Activated CD8-positive, alpha-beta T cell treated with anti-CD3 and anti-CD28 coated beads for 36 hours (primary cell): ENCODE measurements around the gene MBD3. TPM values are rescaled to one million over a fixed set of nuclear protein-coding genes. Genes with fewer than 3 reads are reported as not detected.
"Not testable (repeated sequence)": the region's sequence is repeated elsewhere in the genome, so short reads cannot be mapped to it uniquely, and the experiment has no call there.

ENCODE experiments used
- ATAC-seq: fragments of 200-7000 bp; cut with Tn5 transposase; one replicate; pipeline ENCODE4 v1.10.0; 2021; ENCODE audit warnings: mild to moderate bottlenecking, moderate library complexity
- CTCF ChIA-PET: fragments of 350-600 bp; sonication (Branson Sonifier 250); formaldehyde crosslinking; loops from one replicate; lab custom pipeline; 2021; ENCODE audit warnings: antibody characterized with exemption; lab: Charles Lee
- POLR2A ChIA-PET: fragments of 350-600 bp; sonication (Branson Sonifier 250); formaldehyde crosslinking; loops from one replicate; lab custom pipeline; 2021; ENCODE audit warnings: antibody characterized with exemption; lab: Charles Lee
- DNase-seq: peaks from one replicate; pipeline ENCODE4 v3.0.0-alpha.2; 2020
- H3K27ac Mint-ChIP-seq: one replicate; pipeline ENCODE4 v1.8.0; 2021; ENCODE audit warnings: mild to moderate bottlenecking, mixed read lengths
- H3K27me3 Mint-ChIP-seq: one replicate; pipeline ENCODE4 v1.8.0; 2021; ENCODE audit warnings: mixed read lengths
- H3K36me3 Mint-ChIP-seq: one replicate; pipeline ENCODE4 v1.8.0; 2021; ENCODE audit warnings: low read depth, mixed read lengths
- H3K4me1 Mint-ChIP-seq: one replicate; pipeline ENCODE4 v1.8.0; 2021; ENCODE audit warnings: low read depth, mixed read lengths
- H3K4me3 Mint-ChIP-seq: one replicate; pipeline ENCODE4 v1.8.0; 2021; ENCODE audit warnings: mild to moderate bottlenecking, moderate library complexity, mixed read lengths
- H3K9me3 Mint-ChIP-seq: one replicate; pipeline ENCODE4 v1.8.0; 2021; ENCODE audit warnings: mixed read lengths
- intact Hi-C: fragments of 100-400 bp; cut with micrococcal nuclease; formaldehyde crosslinking; loops from one replicate; pipeline ENCODE4 v1.10.0; 2022
- total RNA-seq, 2 experiments: library from RNA; stranded (reverse); gene quantifications; one replicate each; pipeline ENCODE4 v1.2.3, GENCODE V29; 2021
- TF ChIP-seq, protein P1 (sequence below): fragments of 200-600 bp; IDR thresholded peaks from one replicate; pipeline ENCODE4 v1.8.0; 2022; ENCODE audit warnings: antibody characterized with exemption, mild to moderate bottlenecking

Gene MBD3
- total RNA-seq, 2 experiments from 2014 or later: 87.8 to 92.5 TPM

DNA sequence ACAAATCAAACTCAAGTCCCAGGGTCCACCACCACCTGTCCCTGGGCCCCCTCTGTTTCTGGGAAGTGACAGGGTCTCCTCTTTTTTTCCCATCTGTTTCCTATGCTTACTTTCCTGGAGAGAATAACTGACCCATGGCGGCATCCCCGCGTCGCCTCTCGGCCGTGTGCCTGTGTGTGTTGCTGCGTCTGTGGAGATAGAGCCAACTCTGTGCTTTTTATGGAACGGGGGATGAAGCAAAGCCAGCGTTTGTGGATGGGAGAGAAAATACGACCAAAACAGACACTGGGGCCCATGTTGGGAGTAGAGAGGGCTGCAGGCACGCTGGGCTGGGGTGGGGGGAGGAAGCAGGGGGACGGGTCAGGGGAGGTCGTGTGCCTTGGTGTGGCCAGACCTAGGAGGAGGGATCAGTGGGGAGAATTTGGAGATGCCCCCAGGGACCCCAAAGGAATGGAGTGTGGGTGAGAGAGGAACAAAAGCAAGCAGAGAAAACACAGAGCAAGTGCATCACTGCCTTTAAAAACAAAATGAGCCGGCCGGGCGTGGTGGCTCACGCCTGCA lies 52.2 kb downstream of the MBD3 start:
- Mint-ChIP-seq H3K27ac (no peak overlapping the region), H3K4me3 (no peak overlapping the region), H3K9me3 (no peaks in the 10 kb centered on the region), H3K4me1 (no peaks in the 10 kb centered on the region), H3K36me3 (no peaks in the 10 kb centered on the region), H3K27me3 (peaks cover 8% of the 10 kb centered on the region)
- intact Hi-C loops: no loop called here
- ChIA-PET POLR2A (no interaction called here), CTCF (interaction anchor here (1.7 kb wide), 1 partner anchor 132 kb away, joined by 4 read pairs; no protein-coding TSS in a partner anchor)
- no peak for DNase-seq
- TF ChIP-seq, protein P1, sequence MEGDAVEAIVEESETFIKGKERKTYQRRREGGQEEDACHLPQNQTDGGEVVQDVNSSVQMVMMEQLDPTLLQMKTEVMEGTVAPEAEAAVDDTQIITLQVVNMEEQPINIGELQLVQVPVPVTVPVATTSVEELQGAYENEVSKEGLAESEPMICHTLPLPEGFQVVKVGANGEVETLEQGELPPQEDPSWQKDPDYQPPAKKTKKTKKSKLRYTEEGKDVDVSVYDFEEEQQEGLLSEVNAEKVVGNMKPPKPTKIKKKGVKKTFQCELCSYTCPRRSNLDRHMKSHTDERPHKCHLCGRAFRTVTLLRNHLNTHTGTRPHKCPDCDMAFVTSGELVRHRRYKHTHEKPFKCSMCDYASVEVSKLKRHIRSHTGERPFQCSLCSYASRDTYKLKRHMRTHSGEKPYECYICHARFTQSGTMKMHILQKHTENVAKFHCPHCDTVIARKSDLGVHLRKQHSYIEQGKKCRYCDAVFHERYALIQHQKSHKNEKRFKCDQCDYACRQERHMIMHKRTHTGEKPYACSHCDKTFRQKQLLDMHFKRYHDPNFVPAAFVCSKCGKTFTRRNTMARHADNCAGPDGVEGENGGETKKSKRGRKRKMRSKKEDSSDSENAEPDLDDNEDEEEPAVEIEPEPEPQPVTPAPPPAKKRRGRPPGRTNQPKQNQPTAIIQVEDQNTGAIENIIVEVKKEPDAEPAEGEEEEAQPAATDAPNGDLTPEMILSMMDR: no peak
- ATAC-seq: no peak

DNA sequence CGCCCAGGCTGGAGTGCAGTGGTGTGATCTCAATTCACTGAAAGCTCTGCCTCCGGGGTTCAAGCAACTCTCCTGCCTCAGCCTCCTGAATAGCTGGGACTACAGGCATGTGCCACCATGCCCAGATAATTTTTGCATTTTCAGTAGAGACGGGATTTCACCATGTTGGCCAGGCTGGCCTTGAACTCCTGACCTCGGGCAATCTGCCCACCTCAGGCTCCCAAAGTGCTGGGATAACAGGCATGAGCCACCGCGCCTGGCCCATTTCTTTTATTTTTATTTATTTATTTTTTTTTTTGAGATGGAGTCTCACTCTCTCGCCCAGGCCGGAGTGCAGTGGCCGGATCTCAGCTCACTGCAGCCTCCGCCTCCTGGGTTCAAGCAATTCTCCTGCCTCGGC lies 52.9 kb downstream of the MBD3 start:
- intact Hi-C loops, H3K36me3 Mint-ChIP-seq, H3K27ac Mint-ChIP-seq, H3K27me3 Mint-ChIP-seq, H3K4me1 Mint-ChIP-seq, POLR2A ChIA-PET, H3K4me3 Mint-ChIP-seq, ATAC-seq, H3K9me3 Mint-ChIP-seq, DNase-seq, CTCF ChIA-PET: not testable (repeated sequence)

DNA sequence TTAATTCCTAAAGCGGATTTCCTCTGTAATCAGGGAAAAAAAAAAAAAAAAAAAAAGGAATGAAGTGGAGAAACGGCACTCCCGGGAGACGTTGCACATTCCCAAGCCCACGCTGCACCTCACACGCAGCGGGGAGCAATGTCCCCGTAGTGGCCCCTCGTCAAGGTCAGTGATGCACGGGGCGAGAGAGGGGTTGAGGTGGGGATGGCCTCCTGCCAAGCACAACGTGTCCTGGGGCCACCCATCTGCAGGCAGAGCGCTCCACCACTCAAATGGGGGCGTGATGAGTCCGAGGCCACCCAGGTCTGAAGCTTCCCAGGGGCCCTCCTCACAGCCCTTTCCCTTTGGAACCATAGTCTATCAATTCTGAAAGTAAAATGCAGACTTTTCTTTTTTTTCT lies 53.7 kb downstream of the MBD3 start:
- TF ChIP-seq, protein P1: no peak
- ATAC-seq (no peak), DNase-seq (no peak)
- CTCF ChIA-PET: no interaction called here
- H3K27me3 Mint-ChIP-seq: peaks cover 7% of the 10 kb centered on the region
- H3K4me1 Mint-ChIP-seq: no peaks in the 10 kb centered on the region
- H3K9me3 Mint-ChIP-seq: no peaks in the 10 kb centered on the region
- intact Hi-C loops: no loop called here
- no peaks in the 10 kb centered on the region for H3K36me3 Mint-ChIP-seq
- H3K4me3 Mint-ChIP-seq: no peak overlapping the region
- H3K27ac Mint-ChIP-seq: no peak overlapping the region
- POLR2A ChIA-PET: no interaction called here

DNA sequence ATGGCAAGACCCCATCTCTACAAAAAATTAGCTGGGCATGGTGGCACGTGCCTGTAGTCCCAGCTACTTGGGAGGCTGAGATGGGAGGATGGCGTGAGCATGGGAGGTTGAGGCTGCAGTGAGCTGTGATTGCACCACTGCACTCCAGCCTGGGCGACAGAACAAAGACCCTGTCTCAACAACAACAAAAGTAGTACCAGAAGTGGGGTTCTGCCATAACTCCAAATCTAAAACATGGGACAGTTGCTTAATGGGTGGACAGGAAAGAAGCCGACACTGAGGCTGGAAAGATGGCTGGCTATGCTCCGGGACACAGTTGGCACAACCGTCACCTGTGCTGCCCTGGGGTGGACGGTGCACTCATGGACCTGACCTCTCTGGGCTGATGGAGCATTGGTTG lies 57.0 kb downstream of the MBD3 start:
- H3K36me3 Mint-ChIP-seq, H3K27me3 Mint-ChIP-seq, H3K27ac Mint-ChIP-seq, ATAC-seq, intact Hi-C loops, H3K4me3 Mint-ChIP-seq, DNase-seq, H3K4me1 Mint-ChIP-seq, H3K9me3 Mint-ChIP-seq: not testable (repeated sequence)
- POLR2A ChIA-PET: interaction anchor here (1.0 kb wide), 1 partner anchor 49 kb away, joined by 3 read pairs; no protein-coding TSS in a partner anchor
- CTCF ChIA-PET: interaction anchor here (1.0 to 1.2 kb wide), 2 partner anchors 11 to 87 kb away, joined by 3 to 6 read pairs; no protein-coding TSS in a partner anchor

DNA sequence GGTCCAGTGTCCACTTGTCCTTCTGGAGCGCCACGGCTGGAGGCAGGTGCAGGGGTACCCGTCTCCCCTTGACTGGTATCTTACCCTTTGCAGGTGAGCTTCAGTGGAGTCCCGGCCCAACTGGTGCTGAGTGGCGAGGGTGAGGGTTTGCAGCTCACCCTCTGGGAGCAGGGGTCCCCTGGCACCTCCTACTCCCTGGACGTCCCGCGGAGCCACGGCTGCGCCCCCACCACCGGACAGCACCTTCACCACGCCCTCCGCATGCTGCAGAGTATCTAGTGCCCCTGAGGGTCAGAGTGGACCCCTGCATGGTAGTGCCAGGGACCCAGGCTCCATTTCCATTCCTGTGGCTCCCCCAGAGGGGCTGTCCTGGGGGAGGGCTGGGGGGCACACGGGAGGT lies 57.7 kb downstream of the MBD3 start:
- DNase-seq (no peak), ATAC-seq (no peak)
- peaks cover 2% of the 10 kb centered on the region for H3K27me3 Mint-ChIP-seq
- no peaks in the 10 kb centered on the region for H3K36me3 Mint-ChIP-seq
- H3K4me3 Mint-ChIP-seq: no peak overlapping the region
- POLR2A ChIA-PET: interaction anchor here (1.0 kb wide), 1 partner anchor 49 kb away, joined by 3 read pairs; no protein-coding TSS in a partner anchor
- intact Hi-C loops: no loop called here
- CTCF ChIA-PET: interaction anchor here (1.2 kb wide), 1 partner anchor 11 kb away, joined by 6 read pairs; no protein-coding TSS in a partner anchor
- H3K27ac Mint-ChIP-seq: no peak overlapping the region
- H3K4me1 Mint-ChIP-seq: no peaks in the 10 kb centered on the region
- TF ChIP-seq, protein P1: no peak
- H3K9me3 Mint-ChIP-seq: no peaks in the 10 kb centered on the region

DNA sequence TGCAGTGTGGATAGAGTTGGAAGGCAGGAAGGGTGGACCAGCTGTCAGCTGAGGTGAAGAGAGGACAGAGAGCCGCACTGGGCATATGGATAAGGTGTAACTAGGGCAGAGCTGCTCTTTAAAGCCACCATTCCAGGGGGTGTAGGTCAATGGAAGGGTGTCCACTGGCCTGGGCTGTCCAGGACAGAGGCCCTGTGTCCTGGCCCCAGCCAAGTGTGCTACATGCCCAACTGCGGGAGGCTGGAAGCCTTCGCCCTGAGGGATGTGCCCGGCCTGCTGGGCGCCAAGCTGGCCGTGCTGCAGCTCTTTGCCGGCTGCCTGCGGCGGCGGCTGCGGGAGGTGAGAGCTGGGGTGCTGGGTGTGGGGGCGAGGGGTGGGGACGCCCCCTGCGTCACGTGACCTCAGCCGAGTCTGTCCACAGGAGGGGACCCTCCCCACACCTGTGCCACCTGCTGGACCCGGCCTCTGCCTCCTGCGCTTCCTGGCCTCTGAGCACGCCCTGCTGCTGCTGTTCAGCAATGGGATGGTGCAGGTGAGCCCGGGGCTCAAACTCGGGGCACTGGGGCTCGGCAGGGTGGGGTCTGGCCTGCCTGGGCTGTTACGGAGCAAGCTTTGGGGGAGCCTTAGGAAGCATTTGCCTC lies 59.0 kb downstream of the MBD3 start:
- TF ChIP-seq, protein P1: no peak
- intact Hi-C loops: no loop called here
- DNase-seq (no peak), ATAC-seq (no peak)
- Mint-ChIP-seq H3K9me3 (no peaks in the 10 kb centered on the region), H3K27ac (no peak overlapping the region), H3K4me3 (no peak overlapping the region), H3K27me3 (peaks cover 2% of the 10 kb centered on the region), H3K36me3 (no peaks in the 10 kb centered on the region), H3K4me1 (no peaks in the 10 kb centered on the region)
- ChIA-PET POLR2A (no interaction called here), CTCF (no interaction called here)
